Mesothelial cell of epicardium (in vitro differentiated cells): Measurements from ENCODE around the gene MAGI1. TPM values are rescaled to one million over a fixed set of nuclear protein-coding genes. Genes with fewer than 3 reads are reported as not detected.
"Not testable (repeated sequence)": the region's sequence is repeated elsewhere in the genome, so short reads cannot be mapped to it uniquely, and the experiment has no call there.

Experiments
- DNase-seq, 2 experiments: peaks; one replicate each; pipeline ENCODE4 v3.0.0; 2021; ENCODE audit warnings: low spot score in 2 of 2; ENCODE audit not compliant: unreplicated experiment in 2 of 2
- H3K27ac Mint-ChIP-seq: 2 replicates; pipeline ENCODE4 v1.8.0; 2021; ENCODE audit warnings: mixed read lengths
- H3K27me3 Mint-ChIP-seq: 2 replicates; pipeline ENCODE4 v1.8.0; 2021; ENCODE audit warnings: low read depth, mixed read lengths
- H3K36me3 Mint-ChIP-seq: 2 replicates; pipeline ENCODE4 v1.8.0; 2021; ENCODE audit warnings: mixed read lengths
- H3K4me1 Mint-ChIP-seq: 2 replicates; pipeline ENCODE4 v1.8.0; 2021; ENCODE audit warnings: mixed read lengths
- H3K4me3 Mint-ChIP-seq: 2 replicates; pipeline ENCODE4 v1.8.0; 2021; ENCODE audit warnings: mild to moderate bottlenecking, moderate library complexity, mixed read lengths
- H3K9me3 Mint-ChIP-seq: 2 replicates; pipeline ENCODE4 v1.8.0; 2021; ENCODE audit warnings: mixed read lengths
- total RNA-seq: library from RNA; stranded (reverse); gene quantifications from 3 replicates; pipeline ENCODE4 v1.2.1, GENCODE V29; 2021
- TF ChIP-seq, protein P1 (sequence below): fragments of 200-600 bp; sonication (generic); IDR thresholded peaks from one replicate; pipeline ENCODE4 v1.5.0; 2021; ENCODE audit warnings: antibody characterized with exemption; ENCODE audit not compliant: unreplicated experiment

MAGI1 gene
- total RNA-seq, 1 donor from 2014 or later: 65.6 TPM

DNA sequence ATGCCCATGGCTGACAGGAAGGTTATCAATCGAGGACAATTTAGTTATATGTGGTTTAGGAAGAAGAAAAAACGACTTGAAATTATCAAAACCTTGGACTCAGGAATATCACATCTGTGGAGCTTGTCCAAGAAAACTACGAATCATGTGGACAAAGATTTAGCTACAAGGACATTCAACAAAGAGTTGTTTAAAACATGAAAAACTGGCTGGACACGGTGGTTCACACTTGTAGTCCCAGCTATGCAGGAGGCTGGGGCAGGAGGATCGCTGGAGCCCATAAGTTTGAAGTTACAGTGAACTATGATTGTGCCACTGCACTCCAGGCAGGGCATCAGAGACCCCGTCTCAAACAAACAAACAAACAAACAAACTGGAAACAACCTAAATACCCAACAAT, 142.4 kb downstream of the MAGI1 start:
- TF ChIP-seq, protein P1, sequence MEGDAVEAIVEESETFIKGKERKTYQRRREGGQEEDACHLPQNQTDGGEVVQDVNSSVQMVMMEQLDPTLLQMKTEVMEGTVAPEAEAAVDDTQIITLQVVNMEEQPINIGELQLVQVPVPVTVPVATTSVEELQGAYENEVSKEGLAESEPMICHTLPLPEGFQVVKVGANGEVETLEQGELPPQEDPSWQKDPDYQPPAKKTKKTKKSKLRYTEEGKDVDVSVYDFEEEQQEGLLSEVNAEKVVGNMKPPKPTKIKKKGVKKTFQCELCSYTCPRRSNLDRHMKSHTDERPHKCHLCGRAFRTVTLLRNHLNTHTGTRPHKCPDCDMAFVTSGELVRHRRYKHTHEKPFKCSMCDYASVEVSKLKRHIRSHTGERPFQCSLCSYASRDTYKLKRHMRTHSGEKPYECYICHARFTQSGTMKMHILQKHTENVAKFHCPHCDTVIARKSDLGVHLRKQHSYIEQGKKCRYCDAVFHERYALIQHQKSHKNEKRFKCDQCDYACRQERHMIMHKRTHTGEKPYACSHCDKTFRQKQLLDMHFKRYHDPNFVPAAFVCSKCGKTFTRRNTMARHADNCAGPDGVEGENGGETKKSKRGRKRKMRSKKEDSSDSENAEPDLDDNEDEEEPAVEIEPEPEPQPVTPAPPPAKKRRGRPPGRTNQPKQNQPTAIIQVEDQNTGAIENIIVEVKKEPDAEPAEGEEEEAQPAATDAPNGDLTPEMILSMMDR: no peak
- H3K27me3 Mint-ChIP-seq: no peaks in the 10 kb centered on the region
- H3K27ac Mint-ChIP-seq: no peak overlapping the region
- H3K36me3 Mint-ChIP-seq: no peaks in the 10 kb centered on the region
- no peak for DNase-seq
- H3K4me1 Mint-ChIP-seq: peaks cover 22% of the 10 kb centered on the region
- H3K4me3 Mint-ChIP-seq: no peak overlapping the region
- H3K9me3 Mint-ChIP-seq: no peaks in the 10 kb centered on the region

DNA sequence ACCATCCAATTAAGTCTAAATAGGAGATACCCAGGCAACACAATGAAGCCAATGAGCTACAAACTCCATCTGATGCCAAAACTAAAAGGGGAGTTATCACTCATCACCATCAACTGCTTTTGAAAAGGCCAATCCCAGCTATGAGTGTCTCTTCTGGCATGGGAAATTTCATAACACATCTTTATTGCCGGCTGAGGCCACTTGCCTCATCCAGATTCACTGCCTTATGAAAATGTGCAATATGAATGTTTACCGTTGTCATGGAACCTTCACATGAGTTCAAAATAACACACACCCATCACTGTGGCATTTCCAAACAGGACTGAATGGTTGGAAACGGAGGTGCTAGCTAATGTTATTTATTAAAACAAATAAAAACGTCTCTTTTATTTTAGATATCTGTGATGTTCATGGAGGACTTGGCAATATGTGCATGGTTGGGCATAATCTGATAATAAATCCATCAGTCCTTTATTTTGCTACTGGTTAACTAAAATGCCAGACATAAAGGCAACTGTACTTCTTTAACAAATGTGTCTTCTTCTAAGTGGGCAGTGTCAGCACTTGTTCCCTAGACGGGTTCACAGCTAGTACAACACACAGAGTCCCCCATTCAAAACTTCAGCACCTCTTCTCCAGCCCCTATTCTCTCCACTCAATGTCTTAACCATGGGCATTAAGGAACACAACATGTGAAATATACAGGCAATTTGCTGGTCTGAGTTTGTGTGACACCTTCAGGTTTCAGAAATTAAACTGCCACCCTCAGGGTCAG, 143.9 kb downstream of the MAGI1 start:
- peaks cover 9% of the 10 kb centered on the region for H3K4me1 Mint-ChIP-seq
- peaks cover 4% of the 10 kb centered on the region for H3K9me3 Mint-ChIP-seq
- H3K4me3 Mint-ChIP-seq: no peak overlapping the region
- H3K36me3 Mint-ChIP-seq: no peaks in the 10 kb centered on the region
- TF ChIP-seq, protein P1: no peak
- no peaks in the 10 kb centered on the region for H3K27me3 Mint-ChIP-seq
- DNase-seq: no peak
- H3K27ac Mint-ChIP-seq: no peak overlapping the region

DNA sequence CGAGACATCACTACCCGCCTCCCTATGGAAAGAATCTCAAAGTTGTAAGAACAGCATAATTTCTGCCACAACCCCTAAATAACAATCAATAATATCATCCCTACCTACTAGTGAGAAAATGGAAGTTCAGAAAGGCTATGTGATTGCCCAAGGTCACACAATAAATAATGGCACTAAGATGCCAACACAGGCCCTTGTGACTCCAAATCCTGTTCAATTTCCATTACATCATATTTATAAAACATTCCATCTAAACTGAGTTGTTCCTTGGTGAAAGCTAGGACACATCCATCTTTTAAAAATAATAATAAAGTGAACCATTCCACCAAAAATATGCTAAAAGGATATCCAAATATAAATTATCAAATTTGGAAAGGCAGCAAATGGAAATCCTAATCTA, 144.6 kb downstream of the MAGI1 start:
- no peak overlapping the region for H3K4me3 Mint-ChIP-seq

DNA sequence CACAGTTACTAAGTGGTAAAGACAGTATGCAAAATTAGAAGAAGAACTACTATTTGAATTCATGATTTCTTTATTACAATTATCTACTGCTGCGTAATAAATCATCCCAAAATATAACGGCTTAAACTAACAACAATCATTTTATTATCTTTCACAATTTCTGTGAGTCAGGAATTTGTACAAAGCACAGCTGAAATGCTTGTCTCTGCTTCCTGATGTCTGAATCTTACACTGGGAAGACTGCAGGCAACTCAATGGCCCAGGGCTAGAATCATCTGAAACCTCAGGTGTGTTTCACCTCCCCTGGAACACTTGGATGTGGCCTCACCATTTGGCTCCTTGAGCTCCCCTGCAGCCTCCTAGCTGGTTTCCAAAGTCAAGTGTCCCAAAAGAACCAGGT, 145.1 kb downstream of the MAGI1 start:
- Mint-ChIP-seq H3K27ac (no peak overlapping the region), H3K4me1 (peaks cover 8% of the 10 kb centered on the region), H3K36me3 (no peaks in the 10 kb centered on the region), H3K4me3 (no peak overlapping the region), H3K27me3 (no peaks in the 10 kb centered on the region), H3K9me3 (peaks cover 4% of the 10 kb centered on the region)
- DNase-seq: no peak
- TF ChIP-seq, protein P1: no peak

More for the DNA sequence above, 144.6 kb downstream of the MAGI1 start:
- Mint-ChIP-seq H3K9me3 (peaks cover 4% of the 10 kb centered on the region), H3K27me3 (no peaks in the 10 kb centered on the region), H3K4me1 (peaks cover 8% of the 10 kb centered on the region), H3K36me3 (no peaks in the 10 kb centered on the region), H3K27ac (no peak overlapping the region)
- TF ChIP-seq, protein P1: no peak
- no peak for DNase-seq

DNA sequence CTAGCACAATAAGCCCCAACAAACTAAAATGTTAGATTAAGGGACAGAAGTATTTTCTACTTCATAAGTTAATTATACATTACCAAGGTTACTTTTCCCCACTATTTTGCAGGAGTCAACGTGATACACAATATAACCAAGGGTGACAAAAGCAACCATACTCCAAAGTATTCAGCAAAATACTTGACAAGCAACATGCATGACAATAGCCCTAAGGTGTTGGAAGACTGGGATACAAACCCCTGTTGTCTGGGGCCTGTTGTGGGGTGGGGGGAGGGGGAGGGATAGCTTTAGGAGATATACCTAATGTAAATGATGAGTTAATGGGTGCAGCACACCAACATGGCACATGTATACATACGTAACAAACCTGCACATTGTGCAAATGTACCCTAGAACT, 147.2 kb downstream of the MAGI1 start:
- not testable (repeated sequence) for DNase-seq, H3K4me1 Mint-ChIP-seq

DNA sequence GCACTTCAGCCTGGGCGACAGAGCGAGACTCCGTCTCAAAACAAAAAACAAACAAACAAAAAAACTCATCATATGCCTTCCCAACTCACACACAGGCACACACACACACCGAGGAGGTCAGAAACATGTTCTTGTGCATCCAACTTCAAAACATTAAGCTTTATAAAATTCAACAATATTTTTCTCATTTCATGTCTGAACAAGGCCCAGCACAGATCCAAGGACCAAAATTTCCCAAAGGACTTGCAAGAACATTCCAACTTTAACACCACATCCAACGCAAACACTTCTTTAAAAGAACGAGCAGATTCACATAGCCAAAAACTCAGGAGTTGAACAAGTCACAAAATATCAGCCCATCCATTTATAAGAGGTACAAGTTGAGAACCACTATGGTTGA, 148.4 kb downstream of the MAGI1 start:
- Mint-ChIP-seq H3K9me3 (peaks cover 6% of the 10 kb centered on the region), H3K4me3 (no peak overlapping the region), H3K27me3 (no peaks in the 10 kb centered on the region), H3K36me3 (peaks cover 2% of the 10 kb centered on the region), H3K4me1 (peaks cover 10% of the 10 kb centered on the region), H3K27ac (no peak overlapping the region)
- TF ChIP-seq, protein P1: no peak
- no peak for DNase-seq

More for the DNA sequence above, 147.2 kb downstream of the MAGI1 start:
- H3K9me3 Mint-ChIP-seq, H3K36me3 Mint-ChIP-seq, H3K27me3 Mint-ChIP-seq, H3K4me3 Mint-ChIP-seq, H3K27ac Mint-ChIP-seq: not testable (repeated sequence)
